Measurements from ENCODE around the gene SAMMSON. TPM values are rescaled to one million over a fixed set of nuclear protein-coding genes. Genes with fewer than 3 reads are reported as not detected.

The SAMMSON gene
- total and polyA plus RNA-seq, 2 donors (not counting 1 experiment from before 2014, with no cell fraction given), result not detected

DNA sequence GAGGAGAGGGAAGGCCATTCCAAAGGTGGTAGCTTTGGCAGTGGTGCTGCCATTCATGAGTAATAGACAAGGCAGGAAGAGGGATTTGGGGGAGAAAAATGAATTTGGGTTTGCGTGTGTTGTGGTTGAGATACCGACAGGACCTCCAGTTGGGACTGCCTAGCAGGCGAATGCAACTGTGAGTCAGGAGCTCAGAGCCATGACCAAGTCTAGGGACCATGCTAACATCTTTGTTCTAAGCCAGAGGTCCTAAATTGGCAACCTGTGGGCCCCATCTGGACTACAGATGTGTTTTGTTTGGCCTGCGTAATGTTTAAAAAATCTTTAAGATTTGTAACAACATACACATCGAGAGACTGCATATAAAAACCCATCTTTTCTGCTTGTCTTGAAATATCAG lies 61.6 kb downstream of the SAMMSON start:
- H4K20me1 ChIP-seq (ENCODE audit: control insufficient read depth, insufficient read depth, low read length, poor library complexity, severe bottlenecking), result no peaks in the 10 kb centered on the region
- H3K27me3 Mint-ChIP-seq, result no peaks in the 10 kb centered on the region
- POLR2A ChIA-PET, result no interaction called here
- no peak overlapping the region for H3K4me3 Mint-ChIP-seq
- no peaks in the 10 kb centered on the region for H3K4me1 ChIP-seq (ENCODE audit: control insufficient read depth in 2 of 2, insufficient read depth in 2 of 2, low read length in 2 of 2)
- no peak overlapping the region for H2AFZ ChIP-seq (ENCODE audit: insufficient read depth, low read depth, low read length, poor library complexity, severe bottlenecking)
- peaks cover 0 to 2% (median 0%) of the 10 kb centered on the region in 4 experiments for H3K27me3 ChIP-seq (replicated peaks in 1 of 4; ENCODE audit: control extremely low read depth in 1 of 4, control insufficient read depth in 3 of 4, insufficient read depth in 4 of 4, low read length in 3 of 4)
- no peak overlapping the region for H3K9ac ChIP-seq (ENCODE audit: low read length)
- no peaks in the 10 kb centered on the region for H3K79me2 ChIP-seq (ENCODE audit: control insufficient read depth, insufficient read depth, low read length)
- no peak overlapping the region for H3K27ac Mint-ChIP-seq
- intact Hi-C loops (cut with micrococcal nuclease), result no loop called here
- no peaks in the 10 kb centered on the region for H3K4me1 Mint-ChIP-seq
- WGBS (ENCODE audit: insufficient coverage), result 95% methylated on average over 4 of the region's 5 CpGs
- no peaks in the 10 kb centered on the region for H3K36me3 ChIP-seq (replicated peaks in 1 of 2; ENCODE audit: control extremely low read depth in 1 of 2, control insufficient read depth in 1 of 2, extremely low read depth in 1 of 2, insufficient read depth in 2 of 2, low read length in 1 of 2)
- CTCF ChIA-PET, result no interaction called here
- H3K9me3 ChIP-seq (ENCODE audit: control extremely low read depth in 1 of 3, control insufficient read depth in 2 of 3, insufficient read depth in 1 of 3, low read length in 2 of 3), result no peaks in the 10 kb centered on the region
- TF ChIP-seq, protein P1, sequence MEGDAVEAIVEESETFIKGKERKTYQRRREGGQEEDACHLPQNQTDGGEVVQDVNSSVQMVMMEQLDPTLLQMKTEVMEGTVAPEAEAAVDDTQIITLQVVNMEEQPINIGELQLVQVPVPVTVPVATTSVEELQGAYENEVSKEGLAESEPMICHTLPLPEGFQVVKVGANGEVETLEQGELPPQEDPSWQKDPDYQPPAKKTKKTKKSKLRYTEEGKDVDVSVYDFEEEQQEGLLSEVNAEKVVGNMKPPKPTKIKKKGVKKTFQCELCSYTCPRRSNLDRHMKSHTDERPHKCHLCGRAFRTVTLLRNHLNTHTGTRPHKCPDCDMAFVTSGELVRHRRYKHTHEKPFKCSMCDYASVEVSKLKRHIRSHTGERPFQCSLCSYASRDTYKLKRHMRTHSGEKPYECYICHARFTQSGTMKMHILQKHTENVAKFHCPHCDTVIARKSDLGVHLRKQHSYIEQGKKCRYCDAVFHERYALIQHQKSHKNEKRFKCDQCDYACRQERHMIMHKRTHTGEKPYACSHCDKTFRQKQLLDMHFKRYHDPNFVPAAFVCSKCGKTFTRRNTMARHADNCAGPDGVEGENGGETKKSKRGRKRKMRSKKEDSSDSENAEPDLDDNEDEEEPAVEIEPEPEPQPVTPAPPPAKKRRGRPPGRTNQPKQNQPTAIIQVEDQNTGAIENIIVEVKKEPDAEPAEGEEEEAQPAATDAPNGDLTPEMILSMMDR (IDR thresholded peaks at IDR 0.05), result no peak
- TF ChIP-seq EZH2 (IDR thresholded peaks at IDR 0.05; ENCODE audit: borderline replicate concordance, insufficient read depth, low read depth, low read length, poor library complexity, severe bottlenecking), result no peak
- no peaks in the 10 kb centered on the region for H3K9me3 Mint-ChIP-seq (ENCODE audit: insufficient read depth)
- no peak overlapping the region for H3K4me3 ChIP-seq (ENCODE audit: control extremely low read depth in 1 of 5, extremely low read depth in 1 of 5, insufficient read depth in 1 of 5, low read depth in 2 of 5, low read length in 4 of 5)
- no peak overlapping the region for H3K27ac ChIP-seq (ENCODE audit: low read length in 2 of 2)
- ATAC-seq (ENCODE audit: low read depth) (no peak), DNase-seq (no peak)
- H3K4me2 ChIP-seq (replicated peaks; ENCODE audit: low read depth, low read length, poor library complexity, severe bottlenecking), result no peak overlapping the region

DNA sequence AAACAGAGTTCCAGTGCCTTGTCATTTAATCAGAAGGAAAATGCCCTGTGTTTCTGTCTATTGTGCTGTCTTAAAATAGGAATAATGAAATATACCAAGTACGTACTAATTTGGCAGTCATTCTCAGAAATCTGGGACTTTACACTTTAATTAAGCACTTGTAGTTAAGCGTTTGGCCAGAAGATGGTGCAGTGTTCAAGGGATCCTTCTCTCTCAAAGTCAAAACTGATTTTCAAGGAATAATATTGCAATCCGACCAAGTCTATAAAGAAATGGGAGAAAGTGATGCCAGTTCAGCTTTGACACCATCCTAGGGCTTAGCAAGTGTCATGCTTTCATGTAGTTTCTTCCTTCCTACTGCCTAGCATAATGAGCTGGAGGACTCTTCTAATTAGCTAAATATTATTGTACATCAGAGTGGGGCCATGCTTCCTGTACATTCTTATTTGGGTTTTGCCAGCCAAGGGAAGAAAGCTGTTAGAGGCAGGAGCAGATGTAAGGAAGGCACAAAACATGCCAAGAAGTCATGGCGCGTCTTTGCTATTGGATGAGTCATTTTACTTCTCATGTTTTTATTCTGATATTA lies 64.8 kb downstream of the SAMMSON start:
- no peaks in the 10 kb centered on the region for H3K4me1 Mint-ChIP-seq
- no peak for ATAC-seq (ENCODE audit: low read depth)
- intact Hi-C loops (cut with micrococcal nuclease), result no loop called here

More for the DNA sequence above, 64.8 kb downstream of the SAMMSON start:
- Histone ChIP-seq H3K27ac (ENCODE audit: low read length in 2 of 2) (no peak overlapping the region), H3K79me2 (ENCODE audit: control insufficient read depth, insufficient read depth, low read length) (no peaks in the 10 kb centered on the region), H3K36me3 (replicated peaks in 1 of 2; ENCODE audit: control extremely low read depth in 1 of 2, control insufficient read depth in 1 of 2, extremely low read depth in 1 of 2, insufficient read depth in 2 of 2, low read length in 1 of 2) (no peaks in the 10 kb centered on the region), H3K4me1 (ENCODE audit: control insufficient read depth in 2 of 2, insufficient read depth in 2 of 2, low read length in 2 of 2) (no peaks in the 10 kb centered on the region), H3K27me3 (replicated peaks in 1 of 4; ENCODE audit: control extremely low read depth in 1 of 4, control insufficient read depth in 3 of 4, insufficient read depth in 4 of 4, low read length in 3 of 4) (peaks cover 0 to 2% (median 0%) of the 10 kb centered on the region in 4 experiments), H3K9ac (ENCODE audit: low read length) (no peak overlapping the region), H3K9me3 (ENCODE audit: control extremely low read depth in 1 of 3, control insufficient read depth in 2 of 3, insufficient read depth in 1 of 3, low read length in 2 of 3) (no peaks in the 10 kb centered on the region), H3K4me2 (replicated peaks; ENCODE audit: low read depth, low read length, poor library complexity, severe bottlenecking) (no peak overlapping the region), H4K20me1 (ENCODE audit: control insufficient read depth, insufficient read depth, low read length, poor library complexity, severe bottlenecking) (no peaks in the 10 kb centered on the region), H2AFZ (ENCODE audit: insufficient read depth, low read depth, low read length, poor library complexity, severe bottlenecking) (no peak overlapping the region), H3K4me3 (ENCODE audit: control extremely low read depth in 1 of 5, extremely low read depth in 1 of 5, insufficient read depth in 1 of 5, low read depth in 2 of 5, low read length in 4 of 5) (no peak overlapping the region)
- TF ChIP-seq, protein P1 (IDR thresholded peaks at IDR 0.05), result peak; percentile 74
- TF ChIP-seq EZH2 (IDR thresholded peaks at IDR 0.05; ENCODE audit: borderline replicate concordance, insufficient read depth, low read depth, low read length, poor library complexity, severe bottlenecking), result no peak
- H3K9me3 Mint-ChIP-seq (ENCODE audit: insufficient read depth), result no peaks in the 10 kb centered on the region
- DNase-seq, result peak; percentile 38
- H3K27ac Mint-ChIP-seq, result no peak overlapping the region
- H3K4me3 Mint-ChIP-seq, result no peak overlapping the region
- H3K27me3 Mint-ChIP-seq, result peaks cover 15% of the 10 kb centered on the region
- CTCF ChIA-PET, result interaction anchor here (0.6 to 2.2 kb wide), 11 partner anchors 10 to 1617 kb away, joined by 3 to 19 read pairs (median 3); no protein-coding TSS in a partner anchor
- POLR2A ChIA-PET, result no interaction called here
- 17% methylated on average over 1 of the region's 5 CpGs for WGBS (ENCODE audit: insufficient coverage)
